ENCODE results near the gene UFSP2.

The UFSP2 gene

DNA sequence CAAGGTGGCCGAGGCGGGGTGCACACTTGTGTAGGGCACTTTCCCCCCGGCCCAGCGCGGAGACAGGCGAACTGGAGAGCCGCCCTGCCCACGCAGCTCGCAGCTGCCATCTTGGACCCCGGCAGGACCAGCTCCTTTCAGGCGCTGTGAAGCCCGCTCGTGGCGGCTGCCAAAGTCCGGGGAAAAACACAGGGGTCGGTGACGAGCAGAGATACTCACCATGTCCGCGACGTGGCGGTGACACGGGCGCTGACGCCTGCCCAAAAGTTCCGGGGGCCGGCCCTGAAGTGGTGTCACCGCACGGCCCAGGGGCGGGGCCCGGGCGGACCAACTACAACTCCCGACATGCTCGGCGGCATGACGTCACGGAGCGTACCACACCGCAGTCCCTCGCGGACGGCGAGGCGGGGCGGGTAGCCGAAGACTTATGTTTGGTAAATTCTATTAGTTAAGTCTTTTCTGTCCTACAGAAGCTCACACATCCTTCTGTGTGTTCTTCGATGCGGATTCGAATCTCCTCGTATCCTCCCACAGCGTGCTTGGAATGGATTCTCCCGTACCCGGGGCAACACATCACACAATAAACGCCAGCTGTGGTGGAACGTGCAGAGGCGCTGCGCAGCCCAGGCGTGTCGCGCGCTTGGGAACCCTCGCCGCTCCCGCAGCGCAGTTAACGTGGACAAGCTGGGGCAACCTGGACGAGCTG, at the start of gene UFSP2:
TSS of gene UFSP2 (minus strand) at position 318 of the 706 bp plus-strand sequence. CDS start at position 222, 96 bp downstream.
- H3K4me1 ChIP-seq (ENCODE audit: control insufficient read depth, insufficient read depth, low read length), result peaks cover 5% of the 10 kb centered on the region; the same call in 1 of the 2 replicates
- no peaks in the 10 kb centered on the region for H3K27me3 ChIP-seq (ENCODE audit: control insufficient read depth, insufficient read depth, low read length)
- H3K9me3 ChIP-seq (ENCODE audit: control insufficient read depth, insufficient read depth, low read length), result no peaks in the 10 kb centered on the region
- peak within 1 kb of the TSS; percentile 99 for H3K9ac ChIP-seq (ENCODE audit: low read depth, low read length)
- H3K4me3 ChIP-seq (ENCODE audit: low read depth, low read length), result peak within 1 kb of the TSS; percentile 79
- H3K27ac ChIP-seq (ENCODE audit: low read depth, low read length), result peak within 1 kb of the TSS; percentile 91
- peaks cover 16% of the 10 kb centered on the region for H3K36me3 ChIP-seq (ENCODE audit: control insufficient read depth, insufficient read depth, low read length)

GRCh38 chr4:185473247-185473646, 47.5 kb upstream of the UFSP2 start:
- Histone ChIP-seq H3K27ac (ENCODE audit: low read depth, low read length) (no peak overlapping the region), H3K9ac (ENCODE audit: low read depth, low read length) (no peak overlapping the region), H3K27me3 (ENCODE audit: control insufficient read depth, insufficient read depth, low read length) (peaks cover 46% of the 10 kb centered on the region), H3K36me3 (ENCODE audit: control insufficient read depth, insufficient read depth, low read length) (no peaks in the 10 kb centered on the region), H3K9me3 (ENCODE audit: control insufficient read depth, insufficient read depth, low read length) (no peaks in the 10 kb centered on the region), H3K4me1 (ENCODE audit: control insufficient read depth, insufficient read depth, low read length) (no peaks in the 10 kb centered on the region), H3K4me3 (ENCODE audit: low read depth, low read length) (no peak overlapping the region)

- no peaks in the 10 kb centered on the region for H3K9me3 ChIP-seq (ENCODE audit: control insufficient read depth, insufficient read depth, low read length)
- H3K27ac ChIP-seq (ENCODE audit: low read depth, low read length), result no peak overlapping the region
- peaks cover 37% of the 10 kb centered on the region for H3K27me3 ChIP-seq (ENCODE audit: control insufficient read depth, insufficient read depth, low read length)
- H3K4me1 ChIP-seq (ENCODE audit: control insufficient read depth, insufficient read depth, low read length), result no peaks in the 10 kb centered on the region
- no peak overlapping the region for H3K9ac ChIP-seq (ENCODE audit: low read depth, low read length)
- H3K36me3 ChIP-seq (ENCODE audit: control insufficient read depth, insufficient read depth, low read length), result no peaks in the 10 kb centered on the region
- H3K4me3 ChIP-seq (ENCODE audit: low read depth, low read length), result peak overlapping the region; percentile 67
Measured at GRCh38 chr4:185472103-185472542, 46.4 kb upstream of the UFSP2 start.

- H3K9ac ChIP-seq (ENCODE audit: low read depth, low read length), result peak within 1 kb of the TSS; percentile 56; the same call in 1 of the 2 replicates
- no peak within 1 kb of the TSS for H3K27ac ChIP-seq (ENCODE audit: low read depth, low read length)
- H3K9me3 ChIP-seq (ENCODE audit: control insufficient read depth, insufficient read depth, low read length), result no peaks in the 10 kb centered on the region
- peaks cover 32% of the 10 kb centered on the region for H3K27me3 ChIP-seq (ENCODE audit: control insufficient read depth, insufficient read depth, low read length)
- no peaks in the 10 kb centered on the region for H3K36me3 ChIP-seq (ENCODE audit: control insufficient read depth, insufficient read depth, low read length)
- H3K4me3 ChIP-seq (ENCODE audit: low read depth, low read length), result peak within 1 kb of the TSS; percentile 93
- no peaks in the 10 kb centered on the region for H3K4me1 ChIP-seq (ENCODE audit: control insufficient read depth, insufficient read depth, low read length)
Measured at GRCh38 chr4:185471235-185472102, 45.7 kb upstream of the UFSP2 start, which contains the start of gene CCDC110. CCDC110 (minus strand) TSS chr4:185471733; CDS start chr4:185471683, 50 bp downstream.

- Histone ChIP-seq H3K27me3 (ENCODE audit: control insufficient read depth, insufficient read depth, low read length) (peaks cover 32% of the 10 kb centered on the region), H3K9ac (ENCODE audit: low read depth, low read length) (0 out of 2 replicates have a peak overlapping the region, but pooled peaks have one; percentile 45), H3K9me3 (ENCODE audit: control insufficient read depth, insufficient read depth, low read length) (no peaks in the 10 kb centered on the region), H3K4me3 (ENCODE audit: low read depth, low read length) (peak overlapping the region; percentile 93), H3K27ac (ENCODE audit: low read depth, low read length) (no peak overlapping the region), H3K4me1 (ENCODE audit: control insufficient read depth, insufficient read depth, low read length) (no peaks in the 10 kb centered on the region), H3K36me3 (ENCODE audit: control insufficient read depth, insufficient read depth, low read length) (no peaks in the 10 kb centered on the region)
Measured at GRCh38 chr4:185470501-185471195, 44.9 kb upstream of the UFSP2 start.

- Histone ChIP-seq H3K9ac (ENCODE audit: low read depth, low read length) (no peak overlapping the region), H3K4me3 (ENCODE audit: low read depth, low read length) (no peak overlapping the region), H3K4me1 (ENCODE audit: control insufficient read depth, insufficient read depth, low read length) (no peaks in the 10 kb centered on the region)
Measured at GRCh38 chr4:185469580-185470154, 43.9 kb upstream of the UFSP2 start.

DNA sequence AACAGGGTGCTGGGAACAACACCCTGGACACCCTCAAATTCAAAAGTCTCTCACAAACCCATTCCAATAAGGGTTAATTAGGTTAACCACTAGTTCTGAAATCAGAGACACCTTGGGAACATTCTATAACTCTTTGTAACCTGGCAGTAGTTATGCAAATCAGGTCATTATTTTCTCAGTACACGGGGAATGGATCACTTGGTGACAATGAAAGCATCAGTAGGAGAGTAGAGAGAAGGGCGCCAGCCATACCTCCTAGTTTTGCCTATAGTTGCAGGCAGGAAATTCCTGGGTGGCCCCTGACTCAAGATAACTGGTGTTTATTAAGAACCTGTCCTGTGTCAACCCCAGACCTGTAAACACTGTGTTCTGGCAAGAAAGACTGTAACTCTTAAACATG, 43.2 kb upstream of the UFSP2 start:
- H3K4me1 ChIP-seq (ENCODE audit: control insufficient read depth, insufficient read depth, low read length), result 0 out of 2 replicates have a peak, but pooled peaks cover 1% of the 10 kb centered on the region
- H3K9ac ChIP-seq (ENCODE audit: low read depth, low read length), result no peak overlapping the region
- H3K4me3 ChIP-seq (ENCODE audit: low read depth, low read length), result no peak overlapping the region
- H3K27me3 ChIP-seq (ENCODE audit: control insufficient read depth, insufficient read depth, low read length), result peaks cover 32% of the 10 kb centered on the region
- H3K9me3 ChIP-seq (ENCODE audit: control insufficient read depth, insufficient read depth, low read length), result no peaks in the 10 kb centered on the region
- no peak overlapping the region for H3K27ac ChIP-seq (ENCODE audit: low read depth, low read length)
- H3K36me3 ChIP-seq (ENCODE audit: control insufficient read depth, insufficient read depth, low read length), result no peaks in the 10 kb centered on the region

More at GRCh38 chr4:185469580-185470154, 43.9 kb upstream of the UFSP2 start:
- no peak overlapping the region for H3K27ac ChIP-seq (ENCODE audit: low read depth, low read length)
- H3K27me3 ChIP-seq (ENCODE audit: control insufficient read depth, insufficient read depth, low read length), result peaks cover 32% of the 10 kb centered on the region
- H3K36me3 ChIP-seq (ENCODE audit: control insufficient read depth, insufficient read depth, low read length), result no peaks in the 10 kb centered on the region
- no peaks in the 10 kb centered on the region for H3K9me3 ChIP-seq (ENCODE audit: control insufficient read depth, insufficient read depth, low read length)

GRCh38 chr4:185467991-185468390, 42.2 kb upstream of the UFSP2 start:
- H3K9ac ChIP-seq (ENCODE audit: low read depth, low read length), result no peak overlapping the region
- H3K36me3 ChIP-seq (ENCODE audit: control insufficient read depth, insufficient read depth, low read length), result no peaks in the 10 kb centered on the region
- H3K4me3 ChIP-seq (ENCODE audit: low read depth, low read length), result no peak overlapping the region
- peaks cover 6% of the 10 kb centered on the region; the same call in 1 of the 2 replicates for H3K4me1 ChIP-seq (ENCODE audit: control insufficient read depth, insufficient read depth, low read length)
- H3K9me3 ChIP-seq (ENCODE audit: control insufficient read depth, insufficient read depth, low read length), result no peaks in the 10 kb centered on the region
- peaks cover 32% of the 10 kb centered on the region for H3K27me3 ChIP-seq (ENCODE audit: control insufficient read depth, insufficient read depth, low read length)
- H3K27ac ChIP-seq (ENCODE audit: low read depth, low read length), result no peak overlapping the region

- Histone ChIP-seq H3K9ac (ENCODE audit: low read depth, low read length) (no peak overlapping the region), H3K36me3 (ENCODE audit: control insufficient read depth, insufficient read depth, low read length) (no peaks in the 10 kb centered on the region), H3K4me3 (ENCODE audit: low read depth, low read length) (no peak overlapping the region), H3K27me3 (ENCODE audit: control insufficient read depth, insufficient read depth, low read length) (peaks cover 28% of the 10 kb centered on the region), H3K4me1 (ENCODE audit: control insufficient read depth, insufficient read depth, low read length) (peaks cover 6% of the 10 kb centered on the region; the same call in 1 of the 2 replicates), H3K9me3 (ENCODE audit: control insufficient read depth, insufficient read depth, low read length) (no peaks in the 10 kb centered on the region), H3K27ac (ENCODE audit: low read depth, low read length) (no peak overlapping the region)
Measured at GRCh38 chr4:185467101-185467500, 41.3 kb upstream of the UFSP2 start.

GRCh38 chr4:185465707-185466106, 39.9 kb upstream of the UFSP2 start:
- Histone ChIP-seq H3K36me3 (ENCODE audit: control insufficient read depth, insufficient read depth, low read length) (no peaks in the 10 kb centered on the region), H3K4me3 (ENCODE audit: low read depth, low read length) (no peak overlapping the region), H3K9ac (ENCODE audit: low read depth, low read length) (no peak overlapping the region), H3K4me1 (ENCODE audit: control insufficient read depth, insufficient read depth, low read length) (peaks cover 6% of the 10 kb centered on the region; the same call in 1 of the 2 replicates), H3K27me3 (ENCODE audit: control insufficient read depth, insufficient read depth, low read length) (peaks cover 23% of the 10 kb centered on the region), H3K9me3 (ENCODE audit: control insufficient read depth, insufficient read depth, low read length) (no peaks in the 10 kb centered on the region), H3K27ac (ENCODE audit: low read depth, low read length) (no peak overlapping the region)
